K562 (cell line): ENCODE results near the gene PLA2G2C. TPM values are rescaled to one million over a fixed set of nuclear protein-coding genes. Genes with fewer than 3 reads are reported as not detected.

Source experiments
- CEBPG ChIP-seq, 3 experiments: fragments of 200-800 bp in 1 of 3; sonication (Bioruptor generic) in 1 of 3; sonication (generic) in 1 of 3; formaldehyde crosslinking in 1 of 3; IDR thresholded peaks in 2 of 3; conservative IDR thresholded peaks in 1 of 3; 2 replicates each; pipeline versions ENCODE4 v1.6.1 to v1.8.0; 2016 to 2022; ENCODE audit warnings: missing compliant biosample characterization in 2 of 3, missing genetic modification characterization in 2 of 3, mild to moderate bottlenecking in 1 of 3, missing genetic modification reagents in 1 of 3
- CREM ChIP-seq: IDR thresholded peaks from 2 replicates; pipeline ENCODE4 v1.6.1; 2014; ENCODE audit warnings: antibody characterized with exemption, low read depth
- EHMT2 ChIP-seq: fragments of 450-650 bp; IDR thresholded peaks from 2 replicates; pipeline ENCODE4 v1.6.1; 2018; ENCODE audit warnings: antibody characterized with exemption
- ETV1 ChIP-seq: fragments of 450-650 bp; conservative IDR thresholded peaks from 2 replicates; pipeline ENCODE4 v1.6.1; 2016; ENCODE audit warnings: missing genetic modification characterization, control low read depth, low read depth, missing compliant biosample characterization
- HDAC1 ChIP-seq, 2 experiments: fragments of 450-650 bp; IDR thresholded peaks; 2 replicates each; pipeline ENCODE4 v1.6.1; 2016 to 2017; ENCODE audit warnings: inconsistent platforms in 1 of 2, mild to moderate bottlenecking in 1 of 2, moderate library complexity in 1 of 2
- KDM1A ChIP-seq, 2 experiments: fragments of 450-650 bp; IDR thresholded peaks; 2 replicates each; pipeline ENCODE4 v1.6.1; 2016; ENCODE audit warnings: mild to moderate bottlenecking in 2 of 2
- NR2C1 ChIP-seq, 2 experiments: fragments of 450-650 bp; IDR thresholded peaks; 2 replicates each; pipeline ENCODE4 v1.6.1; 2017; ENCODE audit warnings: mild to moderate bottlenecking in 2 of 2, antibody characterized with exemption in 1 of 2, inconsistent platforms in 1 of 2, missing compliant biosample characterization in 1 of 2, missing genetic modification characterization in 1 of 2
- PHTF2 ChIP-seq: fragments of 250-450 bp; sonication (Bioruptor Pico); IDR thresholded peaks from 2 replicates; pipeline ENCODE4 v1.5.0; 2021; ENCODE audit warnings: mild to moderate bottlenecking
- PTBP1 ChIP-seq: fragments of 200-400 bp; formaldehyde crosslinking; IDR thresholded peaks from 2 replicates; pipeline ENCODE4 v1.6.1; 2017; ENCODE audit warnings: low read depth, low read length
- RBM22 ChIP-seq: fragments of 200-400 bp; formaldehyde crosslinking; IDR thresholded peaks from 2 replicates; pipeline ENCODE4 v1.6.1; 2018; ENCODE audit warnings: low read length, low read depth; ENCODE audit not compliant: poor library complexity, severe bottlenecking
- RFX1 ChIP-seq: fragments of 450-650 bp; IDR thresholded peaks from 2 replicates; pipeline ENCODE4 v1.6.1; 2016; ENCODE audit warnings: mild to moderate bottlenecking, moderate library complexity
- SNIP1 ChIP-seq: fragments of 450-650 bp; IDR thresholded peaks from 2 replicates; pipeline ENCODE4 v1.7.1; 2017; ENCODE audit warnings: low read depth, mild to moderate bottlenecking
- ZKSCAN3 ChIP-seq: fragments of 250-450 bp; sonication (Bioruptor Pico); IDR thresholded peaks from 2 replicates; pipeline ENCODE4 v1.4.0; 2020
- ZNF785 ChIP-seq: fragments of 250-450 bp; sonication (Bioruptor Pico); IDR thresholded peaks from 2 replicates; pipeline ENCODE4 v1.4.0; 2020; ENCODE audit warnings: mild to moderate bottlenecking
- polyA plus RNA-seq, 8 experiments: library from polyadenylated mRNA; depleted of rRNA in 4 of 8; stranded (reverse) in 5 of 8; unstranded in 3 of 8; fragments of >200 nt; fragmentation: Nextera tagmentation in 2 of 8; fragmentation: Illumina TruSeq in 1 of 8; extraction: Ambion mirVana in 2 of 8; extraction: Trizol in 1 of 8; gene quantifications; 2 replicates each; pipeline versions ENCODE4 v1.2.1 to v1.2.3, GENCODE V29; 2011 to 2014; ENCODE audit warnings: inconsistent platforms in 1 of 8, missing spikeins in 1 of 8
- total RNA-seq, 7 experiments: library from RNA; depleted of rRNA in 6 of 7; stranded (reverse); fragments of >200 nt in 6 of 7; fragmentation: Illumina TruSeq in 2 of 7; extraction: Trizol in 2 of 7; gene quantifications; 2 replicates each; pipeline versions ENCODE4 v1.2.1 to v1.2.3, GENCODE V29; 2011 to 2021; ENCODE audit warnings: low replicate concordance in 1 of 7
- TF ChIP-seq, protein P1 (sequence below): fragments of 200-800 bp; sonication (Bioruptor generic); IDR thresholded peaks from 2 replicates; pipeline ENCODE4 v1.6.1; 2017; ENCODE audit warnings: missing genetic modification characterization, missing compliant biosample characterization
- TF ChIP-seq, protein P2 (sequence below): sonication (generic); formaldehyde crosslinking; IDR thresholded peaks from 2 replicates; pipeline ENCODE4 v1.8.0; 2022; ENCODE audit warnings: mild to moderate bottlenecking, missing genetic modification reagents
- TF ChIP-seq, protein P3 (sequence below): fragments of 250-450 bp; sonication (Bioruptor Pico); IDR thresholded peaks from 2 replicates; pipeline ENCODE4 v1.4.0; 2020; ENCODE audit warnings: mild to moderate bottlenecking
- TF ChIP-seq, protein P4 (sequence below): fragments of 150-350 bp; conservative IDR thresholded peaks from 2 replicates; pipeline ENCODE4 v1.6.1; 2014; ENCODE audit warnings: low read length

The PLA2G2C gene
- total and polyA plus RNA-seq, 9 of the 15 experiments (the other 6 are each of a cell fraction or from before 2014, with no cell fraction given): 0.14 to 0.49 (median 0.21) TPM

DNA sequence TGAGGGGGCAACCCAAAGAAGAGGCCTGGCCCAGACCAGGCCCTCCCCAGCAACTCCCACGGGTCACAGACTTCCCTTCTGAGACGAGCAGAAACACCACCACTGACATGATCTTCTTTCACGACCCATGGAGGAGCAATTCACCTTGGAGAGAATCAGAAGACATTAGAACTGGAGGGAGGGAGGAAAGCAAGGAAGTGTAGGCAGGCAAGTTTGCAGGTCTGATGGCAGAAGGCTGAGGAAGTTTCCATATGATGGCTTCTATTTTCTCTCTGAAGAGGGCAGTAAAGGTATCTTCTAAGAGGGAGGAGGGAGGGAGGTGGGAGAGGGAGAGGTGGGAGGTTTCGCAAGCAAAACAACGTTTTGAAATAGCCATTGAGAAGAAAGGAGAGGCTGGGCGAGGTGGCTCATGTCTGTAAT is 1.8 kb downstream of the PLA2G2C start (continued):
- TF ChIP-seq, protein P1, sequence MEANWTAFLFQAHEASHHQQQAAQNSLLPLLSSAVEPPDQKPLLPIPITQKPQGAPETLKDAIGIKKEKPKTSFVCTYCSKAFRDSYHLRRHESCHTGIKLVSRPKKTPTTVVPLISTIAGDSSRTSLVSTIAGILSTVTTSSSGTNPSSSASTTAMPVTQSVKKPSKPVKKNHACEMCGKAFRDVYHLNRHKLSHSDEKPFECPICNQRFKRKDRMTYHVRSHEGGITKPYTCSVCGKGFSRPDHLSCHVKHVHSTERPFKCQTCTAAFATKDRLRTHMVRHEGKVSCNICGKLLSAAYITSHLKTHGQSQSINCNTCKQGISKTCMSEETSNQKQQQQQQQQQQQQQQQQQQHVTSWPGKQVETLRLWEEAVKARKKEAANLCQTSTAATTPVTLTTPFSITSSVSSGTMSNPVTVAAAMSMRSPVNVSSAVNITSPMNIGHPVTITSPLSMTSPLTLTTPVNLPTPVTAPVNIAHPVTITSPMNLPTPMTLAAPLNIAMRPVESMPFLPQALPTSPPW (CRISPR knock-in tag): peak; percentile 86
- TF ChIP-seq PHTF2 (CRISPR knock-in tag) (no peak), ZKSCAN3 (no peak), HDAC1 (IDR thresholded peaks at IDR 0.05) (0 out of 4 replicates have a peak, but pooled peaks of 1 of the 2 experiments have one; percentile 11), KDM1A (IDR thresholded peaks at IDR 0.05) (peak in 1 of 2 experiments; percentile 84; a peak in 2 of 4 replicates), PTBP1 (no peak), SNIP1 (no peak), ZNF785 (CRISPR knock-in tag) (no peak), EHMT2 (peak; percentile 67), RFX1 (no peak), ETV1 (tag) (peak; percentile 44; the same call in 1 of the 2 replicates), CREM (0 out of 2 replicates have a peak, but pooled peaks have one; percentile 38), RBM22 (no peak), CEBPG (CRISPR knock-in tag; IDR thresholded peaks at IDR 0.05) (peak; percentile 71), CEBPG (tag; conservative IDR thresholded peaks at IDR 0.05 in 1 of 2, IDR thresholded peaks at IDR 0.05 in 1 of 2) (peak; percentile 81 to 89), NR2C1 (IDR thresholded peaks at IDR 0.05) (no peak), NR2C1 (tag; IDR thresholded peaks at IDR 0.05) (peak; percentile 34; the same call in 1 of the 2 replicates)
- TF ChIP-seq, protein P2, sequence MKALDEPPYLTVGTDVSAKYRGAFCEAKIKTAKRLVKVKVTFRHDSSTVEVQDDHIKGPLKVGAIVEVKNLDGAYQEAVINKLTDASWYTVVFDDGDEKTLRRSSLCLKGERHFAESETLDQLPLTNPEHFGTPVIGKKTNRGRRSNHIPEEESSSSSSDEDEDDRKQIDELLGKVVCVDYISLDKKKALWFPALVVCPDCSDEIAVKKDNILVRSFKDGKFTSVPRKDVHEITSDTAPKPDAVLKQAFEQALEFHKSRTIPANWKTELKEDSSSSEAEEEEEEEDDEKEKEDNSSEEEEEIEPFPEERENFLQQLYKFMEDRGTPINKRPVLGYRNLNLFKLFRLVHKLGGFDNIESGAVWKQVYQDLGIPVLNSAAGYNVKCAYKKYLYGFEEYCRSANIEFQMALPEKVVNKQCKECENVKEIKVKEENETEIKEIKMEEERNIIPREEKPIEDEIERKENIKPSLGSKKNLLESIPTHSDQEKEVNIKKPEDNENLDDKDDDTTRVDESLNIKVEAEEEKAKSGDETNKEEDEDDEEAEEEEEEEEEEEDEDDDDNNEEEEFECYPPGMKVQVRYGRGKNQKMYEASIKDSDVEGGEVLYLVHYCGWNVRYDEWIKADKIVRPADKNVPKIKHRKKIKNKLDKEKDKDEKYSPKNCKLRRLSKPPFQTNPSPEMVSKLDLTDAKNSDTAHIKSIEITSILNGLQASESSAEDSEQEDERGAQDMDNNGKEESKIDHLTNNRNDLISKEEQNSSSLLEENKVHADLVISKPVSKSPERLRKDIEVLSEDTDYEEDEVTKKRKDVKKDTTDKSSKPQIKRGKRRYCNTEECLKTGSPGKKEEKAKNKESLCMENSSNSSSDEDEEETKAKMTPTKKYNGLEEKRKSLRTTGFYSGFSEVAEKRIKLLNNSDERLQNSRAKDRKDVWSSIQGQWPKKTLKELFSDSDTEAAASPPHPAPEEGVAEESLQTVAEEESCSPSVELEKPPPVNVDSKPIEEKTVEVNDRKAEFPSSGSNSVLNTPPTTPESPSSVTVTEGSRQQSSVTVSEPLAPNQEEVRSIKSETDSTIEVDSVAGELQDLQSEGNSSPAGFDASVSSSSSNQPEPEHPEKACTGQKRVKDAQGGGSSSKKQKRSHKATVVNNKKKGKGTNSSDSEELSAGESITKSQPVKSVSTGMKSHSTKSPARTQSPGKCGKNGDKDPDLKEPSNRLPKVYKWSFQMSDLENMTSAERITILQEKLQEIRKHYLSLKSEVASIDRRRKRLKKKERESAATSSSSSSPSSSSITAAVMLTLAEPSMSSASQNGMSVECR (CRISPR knock-in tag): peak; percentile 8; the same call in 1 of the 2 replicates
- TF ChIP-seq, protein P3, sequence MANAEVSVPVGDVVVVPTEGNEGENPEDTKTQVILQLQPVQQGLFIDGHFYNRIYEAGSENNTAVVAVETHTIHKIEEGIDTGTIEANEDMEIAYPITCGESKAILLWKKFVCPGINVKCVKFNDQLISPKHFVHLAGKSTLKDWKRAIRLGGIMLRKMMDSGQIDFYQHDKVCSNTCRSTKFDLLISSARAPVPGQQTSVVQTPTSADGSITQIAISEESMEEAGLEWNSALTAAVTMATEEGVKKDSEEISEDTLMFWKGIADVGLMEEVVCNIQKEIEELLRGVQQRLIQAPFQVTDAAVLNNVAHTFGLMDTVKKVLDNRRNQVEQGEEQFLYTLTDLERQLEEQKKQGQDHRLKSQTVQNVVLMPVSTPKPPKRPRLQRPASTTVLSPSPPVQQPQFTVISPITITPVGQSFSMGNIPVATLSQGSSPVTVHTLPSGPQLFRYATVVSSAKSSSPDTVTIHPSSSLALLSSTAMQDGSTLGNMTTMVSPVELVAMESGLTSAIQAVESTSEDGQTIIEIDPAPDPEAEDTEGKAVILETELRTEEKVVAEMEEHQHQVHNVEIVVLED (CRISPR knock-in tag): 0 out of 2 replicates have a peak, but pooled peaks have one; percentile 23
- TF ChIP-seq, protein P4, sequence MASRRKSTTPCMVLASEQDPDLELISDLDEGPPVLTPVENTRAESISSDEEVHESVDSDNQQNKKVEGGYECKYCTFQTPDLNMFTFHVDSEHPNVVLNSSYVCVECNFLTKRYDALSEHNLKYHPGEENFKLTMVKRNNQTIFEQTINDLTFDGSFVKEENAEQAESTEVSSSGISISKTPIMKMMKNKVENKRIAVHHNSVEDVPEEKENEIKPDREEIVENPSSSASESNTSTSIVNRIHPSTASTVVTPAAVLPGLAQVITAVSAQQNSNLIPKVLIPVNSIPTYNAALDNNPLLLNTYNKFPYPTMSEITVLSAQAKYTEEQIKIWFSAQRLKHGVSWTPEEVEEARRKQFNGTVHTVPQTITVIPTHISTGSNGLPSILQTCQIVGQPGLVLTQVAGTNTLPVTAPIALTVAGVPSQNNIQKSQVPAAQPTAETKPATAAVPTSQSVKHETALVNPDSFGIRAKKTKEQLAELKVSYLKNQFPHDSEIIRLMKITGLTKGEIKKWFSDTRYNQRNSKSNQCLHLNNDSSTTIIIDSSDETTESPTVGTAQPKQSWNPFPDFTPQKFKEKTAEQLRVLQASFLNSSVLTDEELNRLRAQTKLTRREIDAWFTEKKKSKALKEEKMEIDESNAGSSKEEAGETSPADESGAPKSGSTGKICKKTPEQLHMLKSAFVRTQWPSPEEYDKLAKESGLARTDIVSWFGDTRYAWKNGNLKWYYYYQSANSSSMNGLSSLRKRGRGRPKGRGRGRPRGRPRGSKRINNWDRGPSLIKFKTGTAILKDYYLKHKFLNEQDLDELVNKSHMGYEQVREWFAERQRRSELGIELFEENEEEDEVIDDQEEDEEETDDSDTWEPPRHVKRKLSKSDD: no peak
